Fibroblast of lung (primary cell): ENCODE results near the gene OR6N1. TPM values are rescaled to one million over a fixed set of nuclear protein-coding genes. Genes with fewer than 3 reads are reported as not detected.

ENCODE experiments used
- DNase-seq, 2 donors: peaks; one replicate each; pipeline versions ENCODE4 v3.0.0 to v3.0.0-alpha.2; 2010; ENCODE audit warnings: low read depth in 2 of 2
- H2AFZ ChIP-seq: 2 replicates; pipeline ENCODE4 v1.5.1; 2012; ENCODE audit warnings: low read length, control low read depth, inconsistent platforms
- H3K27ac ChIP-seq: 2 replicates; pipeline ENCODE4 v1.5.1; 2011; ENCODE audit warnings: low read length, control low read depth; ENCODE audit not compliant: insufficient read depth
- H3K27me3 ChIP-seq: 2 replicates; pipeline ENCODE4 v1.5.1; 2011; ENCODE audit warnings: mild to moderate bottlenecking, low read length; ENCODE audit not compliant: control insufficient read depth, insufficient read depth
- H3K36me3 ChIP-seq: 2 replicates; pipeline ENCODE4 v1.5.1; 2011; ENCODE audit warnings: low read length; ENCODE audit not compliant: control insufficient read depth, insufficient read depth
- H3K4me1 ChIP-seq: 2 replicates; pipeline ENCODE4 v1.5.1; 2011; ENCODE audit warnings: low read length; ENCODE audit not compliant: control insufficient read depth, insufficient read depth; ENCODE audit errors: extremely low read depth
- H3K4me2 ChIP-seq: 2 replicates; pipeline ENCODE4 v1.5.1; 2011; ENCODE audit warnings: low read length, control low read depth; ENCODE audit not compliant: insufficient read depth; ENCODE audit errors: extremely low read depth
- H3K4me3 ChIP-seq, 4 experiments: fragments of 200-600 bp in 1 of 4; sonication (generic) in 1 of 4; replicated peaks in 1 of 4; 2 replicates each; pipeline ENCODE4 v1.5.1; 2011 to 2016; ENCODE audit warnings: low read length in 4 of 4, low read depth in 3 of 4, mild to moderate bottlenecking in 3 of 4, control low read depth in 2 of 4, inconsistent platforms in 1 of 4, mixed read lengths in 1 of 4; ENCODE audit not compliant: insufficient read depth in 1 of 4; ENCODE audit errors: control extremely low read depth in 1 of 4
- H3K79me2 ChIP-seq: 2 replicates; pipeline ENCODE4 v1.5.1; 2012; ENCODE audit warnings: mild to moderate bottlenecking, low read length, inconsistent platforms; ENCODE audit not compliant: control insufficient read depth, insufficient read depth
- H3K9ac ChIP-seq: 2 replicates; pipeline ENCODE4 v1.5.1; 2011; ENCODE audit warnings: mild to moderate bottlenecking, low read length, control low read depth; ENCODE audit not compliant: insufficient read depth
- H3K9me3 ChIP-seq: 2 replicates; pipeline ENCODE4 v1.5.1; 2012; ENCODE audit warnings: low read depth, low read length; ENCODE audit not compliant: control insufficient read depth, insufficient read depth
- H4K20me1 ChIP-seq: 2 replicates; pipeline ENCODE4 v1.5.1; 2011; ENCODE audit warnings: low read length; ENCODE audit not compliant: control insufficient read depth, insufficient read depth; ENCODE audit errors: extremely low read depth
- EZH2 ChIP-seq: IDR thresholded peaks from 2 replicates; pipeline ENCODE4 v1.5.1; 2012; ENCODE audit warnings: low read length, control low read depth, mild to moderate bottlenecking; ENCODE audit errors: missing control alignments
- polyA plus RNA-seq, 2 donors: library from polyadenylated mRNA; depleted of rRNA in 1 of 2; stranded (reverse) in 1 of 2; unstranded in 1 of 2; fragments of >200 nt; gene quantifications; 2 replicates each; pipeline ENCODE4 v1.2.1, GENCODE V29; 2011 to 2012; ENCODE audit warnings: missing spikeins in 1 of 2
- total RNA-seq: library from RNA; depleted of rRNA; stranded (reverse); fragments of >200 nt; gene quantifications from 2 replicates; pipeline ENCODE4 v1.2.1, GENCODE V29; 2014
- TF ChIP-seq, protein P1 (sequence below), 2 donors: IDR thresholded peaks in 1 of 2; conservative IDR thresholded peaks in 1 of 2; 1 replicate in 1 of 2; 2 replicates in 1 of 2; pipeline ENCODE4 v1.5.1; 2011 to 2012; ENCODE audit warnings: low read length in 2 of 2, control low read depth in 1 of 2, inconsistent platforms in 1 of 2, low read depth in 1 of 2, mild to moderate bottlenecking in 1 of 2

OR6N1 gene
- total and polyA plus RNA-seq, 2 donors (not counting 1 experiment from before 2014, with no cell fraction given) = not detected

DNA sequence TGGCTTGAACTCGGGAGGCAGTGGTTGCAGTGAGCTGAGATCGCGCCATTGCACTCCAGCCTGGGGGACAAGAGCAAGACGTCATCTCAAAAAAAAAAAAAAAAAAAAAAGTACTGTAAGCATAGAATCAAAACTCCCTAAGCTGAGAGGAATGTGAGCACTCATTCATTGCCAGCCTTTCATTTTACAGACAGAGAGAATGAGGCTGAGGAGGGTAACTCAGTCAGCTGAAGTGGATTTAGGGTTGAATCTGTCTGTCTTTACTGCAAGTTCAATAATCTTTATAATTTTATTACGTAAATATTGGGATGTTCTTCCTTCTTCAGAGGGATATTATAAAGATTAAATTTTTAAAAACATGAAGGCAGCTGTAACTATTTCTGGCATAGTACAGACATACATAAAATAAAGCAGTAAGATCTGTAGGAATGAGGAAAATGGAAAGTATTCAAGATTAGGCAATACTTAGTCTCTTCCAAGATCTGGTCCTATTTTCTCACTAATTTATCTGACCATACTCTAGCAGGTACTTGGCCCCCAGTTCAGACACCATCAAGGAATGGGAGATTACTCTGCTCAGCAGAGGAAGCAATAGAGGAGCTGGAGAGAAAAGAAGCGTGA, 35.0 kb upstream of the OR6N1 start:
- no peak overlapping the region for H3K9ac ChIP-seq
- H4K20me1 ChIP-seq = no peaks in the 10 kb centered on the region
- H3K36me3 ChIP-seq = no peaks in the 10 kb centered on the region
- H3K27me3 ChIP-seq = no peaks in the 10 kb centered on the region
- H3K9me3 ChIP-seq = no peaks in the 10 kb centered on the region
- no peak overlapping the region for H3K4me2 ChIP-seq
- no peak overlapping the region for H2AFZ ChIP-seq
- no peak overlapping the region for H3K27ac ChIP-seq
- TF ChIP-seq EZH2 = no peak
- TF ChIP-seq, protein P1, sequence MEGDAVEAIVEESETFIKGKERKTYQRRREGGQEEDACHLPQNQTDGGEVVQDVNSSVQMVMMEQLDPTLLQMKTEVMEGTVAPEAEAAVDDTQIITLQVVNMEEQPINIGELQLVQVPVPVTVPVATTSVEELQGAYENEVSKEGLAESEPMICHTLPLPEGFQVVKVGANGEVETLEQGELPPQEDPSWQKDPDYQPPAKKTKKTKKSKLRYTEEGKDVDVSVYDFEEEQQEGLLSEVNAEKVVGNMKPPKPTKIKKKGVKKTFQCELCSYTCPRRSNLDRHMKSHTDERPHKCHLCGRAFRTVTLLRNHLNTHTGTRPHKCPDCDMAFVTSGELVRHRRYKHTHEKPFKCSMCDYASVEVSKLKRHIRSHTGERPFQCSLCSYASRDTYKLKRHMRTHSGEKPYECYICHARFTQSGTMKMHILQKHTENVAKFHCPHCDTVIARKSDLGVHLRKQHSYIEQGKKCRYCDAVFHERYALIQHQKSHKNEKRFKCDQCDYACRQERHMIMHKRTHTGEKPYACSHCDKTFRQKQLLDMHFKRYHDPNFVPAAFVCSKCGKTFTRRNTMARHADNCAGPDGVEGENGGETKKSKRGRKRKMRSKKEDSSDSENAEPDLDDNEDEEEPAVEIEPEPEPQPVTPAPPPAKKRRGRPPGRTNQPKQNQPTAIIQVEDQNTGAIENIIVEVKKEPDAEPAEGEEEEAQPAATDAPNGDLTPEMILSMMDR (conservative IDR thresholded peaks at IDR 0.05 in 1 of 2, IDR thresholded peaks at IDR 0.05 in 1 of 2; ENCODE audit: low read depth in 1 of 2, low read length in 2 of 2) = no peak
- H3K4me1 ChIP-seq = no peaks in the 10 kb centered on the region
- H3K79me2 ChIP-seq = no peaks in the 10 kb centered on the region
- no peak for DNase-seq
- H3K4me3 ChIP-seq = no peak overlapping the region

DNA sequence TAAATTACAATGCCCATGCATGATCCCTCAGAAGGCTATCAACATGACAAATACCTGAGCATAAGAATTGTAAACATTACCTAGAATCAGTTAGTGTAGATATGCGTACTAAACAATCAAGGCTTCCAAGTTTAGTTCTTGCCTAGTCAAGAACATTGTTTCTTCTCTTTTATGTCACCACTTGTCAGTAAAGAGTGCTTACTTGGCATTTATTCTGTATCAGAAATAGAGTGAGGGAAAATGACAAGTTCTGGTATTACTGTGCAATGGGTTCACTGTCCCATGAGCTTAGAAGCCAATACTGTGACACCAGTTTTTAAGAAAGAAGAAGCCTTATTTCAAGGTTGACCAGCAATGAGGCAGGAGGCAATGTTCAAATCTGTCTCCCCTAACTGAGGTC, 31.7 kb upstream of the OR6N1 start:
- no peak overlapping the region for H3K27ac ChIP-seq
- H3K9me3 ChIP-seq = no peaks in the 10 kb centered on the region
- no peaks in the 10 kb centered on the region for H3K27me3 ChIP-seq
- H2AFZ ChIP-seq = no peak overlapping the region
- no peaks in the 10 kb centered on the region for H4K20me1 ChIP-seq
- no peaks in the 10 kb centered on the region for H3K4me1 ChIP-seq
- H3K36me3 ChIP-seq = no peaks in the 10 kb centered on the region
- no peak overlapping the region for H3K9ac ChIP-seq
- DNase-seq = no peak
- no peaks in the 10 kb centered on the region for H3K79me2 ChIP-seq
- H3K4me3 ChIP-seq = no peak overlapping the region
- no peak overlapping the region for H3K4me2 ChIP-seq
- TF ChIP-seq, protein P1 (conservative IDR thresholded peaks at IDR 0.05 in 1 of 2, IDR thresholded peaks at IDR 0.05 in 1 of 2; ENCODE audit: low read depth in 1 of 2, low read length in 2 of 2) = no peak
- no peak for TF ChIP-seq EZH2

DNA sequence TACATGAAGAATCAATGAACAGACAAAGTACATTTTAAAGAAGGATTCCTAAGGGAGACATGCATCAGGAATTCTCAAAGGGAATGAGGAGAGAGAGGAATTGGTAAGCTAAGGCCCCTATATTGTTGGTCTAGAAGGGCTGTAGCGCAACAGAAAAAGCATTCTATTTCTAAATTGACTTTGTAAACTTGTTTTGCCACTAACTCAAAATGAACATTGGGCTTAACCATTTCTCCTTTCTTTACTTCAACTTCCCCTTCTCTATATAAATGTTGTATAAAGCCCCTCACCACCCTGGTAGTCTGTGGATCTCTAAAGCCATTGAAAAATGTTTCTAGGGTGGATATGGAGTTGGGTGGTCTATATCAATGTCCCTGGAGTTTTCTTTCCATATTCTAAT, 29.4 kb upstream of the OR6N1 start:
- Histone ChIP-seq H3K9ac (no peak overlapping the region), H3K27me3 (no peaks in the 10 kb centered on the region), H2AFZ (no peak overlapping the region), H3K4me2 (no peak overlapping the region), H3K79me2 (no peaks in the 10 kb centered on the region), H3K4me1 (no peaks in the 10 kb centered on the region), H4K20me1 (no peaks in the 10 kb centered on the region), H3K4me3 (no peak overlapping the region), H3K27ac (no peak overlapping the region), H3K9me3 (no peaks in the 10 kb centered on the region), H3K36me3 (no peaks in the 10 kb centered on the region)
- no peak for TF ChIP-seq EZH2
- TF ChIP-seq, protein P1 (conservative IDR thresholded peaks at IDR 0.05 in 1 of 2, IDR thresholded peaks at IDR 0.05 in 1 of 2; ENCODE audit: low read depth in 1 of 2, low read length in 2 of 2) = no peak
- DNase-seq = no peak
